Measurements from ENCODE around the gene DDX20. TPM values are rescaled to one million over a fixed set of nuclear protein-coding genes. Genes with fewer than 3 reads are reported as not detected.
"Not testable (repeated sequence)": the region's sequence is repeated elsewhere in the genome, so short reads cannot be mapped to it uniquely, and the experiment has no call there.

Gene DDX20
- total RNA-seq, 1 donor from 2014 or later = 18.1 TPM

GRCh38 chr1:111739925-111740765, 15.6 kb upstream of the DDX20 start:
- Mint-ChIP-seq H3K27ac (peak overlapping the region; percentile 88), H3K27me3 (peaks cover 39% of the 10 kb centered on the region), H3K9me3 (no peaks in the 10 kb centered on the region), H3K4me1 (ENCODE audit: unreplicated experiment) (peaks cover 18% of the 10 kb centered on the region), H3K36me3 (no peaks in the 10 kb centered on the region), H3K4me3 (peak overlapping the region; percentile 96)
- TF ChIP-seq CTCF (conservative IDR thresholded peaks at IDR 0.05) = no peak
- DNase-seq (ENCODE audit: extremely low spot score, unreplicated experiment) = peak; percentile 77

GRCh38 chr1:111742292-111742691, 13.4 kb upstream of the DDX20 start:
- not testable (repeated sequence) for H3K36me3 Mint-ChIP-seq, H3K9me3 Mint-ChIP-seq, H3K4me3 Mint-ChIP-seq

GRCh38 chr1:111742938-111743549, 12.7 kb upstream of the DDX20 start:
- Mint-ChIP-seq H3K4me3 (no peak overlapping the region), H3K4me1 (ENCODE audit: unreplicated experiment) (peaks cover 6% of the 10 kb centered on the region), H3K36me3 (no peaks in the 10 kb centered on the region), H3K9me3 (no peaks in the 10 kb centered on the region), H3K27ac (no peak overlapping the region), H3K27me3 (peaks cover 41% of the 10 kb centered on the region)
- no peak for DNase-seq (ENCODE audit: extremely low spot score, unreplicated experiment)
- no peak for TF ChIP-seq CTCF (conservative IDR thresholded peaks at IDR 0.05)

More at GRCh38 chr1:111742292-111742691, 13.4 kb upstream of the DDX20 start:
- not testable (repeated sequence) for H3K27ac Mint-ChIP-seq; DNase-seq (ENCODE audit: extremely low spot score, unreplicated experiment)
- Mint-ChIP-seq H3K4me1 (ENCODE audit: unreplicated experiment) (peaks cover 13% of the 10 kb centered on the region), H3K27me3 (peaks cover 39% of the 10 kb centered on the region)

GRCh38 chr1:111743679-111744101, 12.0 kb upstream of the DDX20 start:
- Mint-ChIP-seq H3K27ac (no peak overlapping the region), H3K9me3 (no peaks in the 10 kb centered on the region), H3K4me3 (no peak overlapping the region), H3K27me3 (peaks cover 41% of the 10 kb centered on the region), H3K4me1 (ENCODE audit: unreplicated experiment) (peaks cover 7% of the 10 kb centered on the region), H3K36me3 (no peaks in the 10 kb centered on the region)
- no peak for DNase-seq (ENCODE audit: extremely low spot score, unreplicated experiment)
- no peak for TF ChIP-seq CTCF (conservative IDR thresholded peaks at IDR 0.05)

GRCh38 chr1:111745675-111746613, 9.8 kb upstream of the DDX20 start:
- H3K4me3 Mint-ChIP-seq = no peak overlapping the region
- peaks cover 33% of the 10 kb centered on the region for H3K27me3 Mint-ChIP-seq
- H3K36me3 Mint-ChIP-seq = no peaks in the 10 kb centered on the region
- TF ChIP-seq CTCF (conservative IDR thresholded peaks at IDR 0.05) = no peak
- H3K4me1 Mint-ChIP-seq (ENCODE audit: unreplicated experiment) = peaks cover 3% of the 10 kb centered on the region
- H3K27ac Mint-ChIP-seq = no peak overlapping the region
- DNase-seq (ENCODE audit: extremely low spot score, unreplicated experiment) = no peak
- H3K9me3 Mint-ChIP-seq = no peaks in the 10 kb centered on the region
